Mucosa of descending colon (tissue), 3 donors: ENCODE results near the gene SPATA3. TPM values are rescaled to one million over a fixed set of nuclear protein-coding genes. Genes with fewer than 3 reads are reported as not detected.

Experiments
- ATAC-seq: fragments of 200-7000 bp; cut with Tn5 transposase; one replicate; pipeline ENCODE4 v1.9.1; 2020; ENCODE audit warnings: mild to moderate bottlenecking, moderate library complexity
- DNase-seq, 3 donors: peaks; one replicate each; pipeline ENCODE4 v3.0.0-alpha.2; 2020
- H3K36me3 ChIP-seq: fragments of 200-600 bp; one replicate; pipeline ENCODE4 v1.8.0; 2021; ENCODE audit warnings: low read depth, mild to moderate bottlenecking
- H3K4me1 ChIP-seq: fragments of 200-600 bp; one replicate; pipeline ENCODE4 v1.8.0; 2021; ENCODE audit warnings: low read depth, mild to moderate bottlenecking
- H3K4me3 ChIP-seq: fragments of 200-600 bp; one replicate; pipeline ENCODE4 v1.8.0; 2021; ENCODE audit warnings: mild to moderate bottlenecking
- H3K9me3 ChIP-seq: fragments of 200-600 bp; one replicate; pipeline ENCODE4 v1.8.0; 2021; ENCODE audit warnings: mild to moderate bottlenecking
- CTCF ChIP-seq: fragments of 200-600 bp; IDR thresholded peaks from one replicate; pipeline ENCODE4 v1.8.0; 2022; ENCODE audit warnings: antibody characterized with exemption, mild to moderate bottlenecking
- intact Hi-C, 2 donors: fragments of 100-400 bp; cut with DNase I in 1 of 2; cut with micrococcal nuclease in 1 of 2; formaldehyde crosslinking; loops; one replicate each; pipeline versions ENCODE4 v1.11.0 to v1.11.1; 2022; cut with DNase I, micrococcal nuclease
- long read RNA-seq, 2 donors: library from polyadenylated mRNA; unstranded; transcript quantifications; one replicate each; pipeline ENCODE4 v2.0.0, GENCODE V29; 2019 to 2021
- total RNA-seq, 3 donors: library from RNA; stranded (reverse); fragmentation: NEBNext Ultra II Directional in 2 of 3; extraction: Animal tissue kit (Norgen Biotek cat#: 25700) in 2 of 3; gene quantifications; one replicate each; pipeline versions ENCODE4 v1.2.1 to v1.2.4, GENCODE V29; 2021 to 2023
- donor health status: DM: no; HTN: no; CAD: no; lungs with moderate emphysema.
- donor health status: DM: no; HTN: no; CAD: no.
- donor health status: DM: no; HTN: yes; CAD: no.

The SPATA3 gene
- total RNA-seq, result not detected
- long read RNA-seq, donor 1, result 0 reads
- long read RNA-seq, donor 2, result 0 reads

GRCh38 chr2:230995821-230996220 is at the start of gene SPATA3:
Gene SPATA3, plus strand, starts transcription at chr2:230996121. Its CDS starts 113 bp downstream, at chr2:230996234.
- Histone ChIP-seq H3K9me3 (no peaks in the 10 kb centered on the region), H3K4me1 (peaks cover 4% of the 10 kb centered on the region), H3K4me3 (no peak within 1 kb of the TSS), H3K36me3 (no peaks in the 10 kb centered on the region)
- TF ChIP-seq CTCF, result no peak
- ATAC-seq, result no peak
- intact Hi-C loops, result no loop called here
- no peak for DNase-seq

GRCh38 chr2:230946429-230947234 is 49.3 kb upstream of the SPATA3 start:
- Histone ChIP-seq H3K4me3 (no peak overlapping the region), H3K4me1 (no peaks in the 10 kb centered on the region), H3K36me3 (no peaks in the 10 kb centered on the region), H3K9me3 (no peaks in the 10 kb centered on the region)
- DNase-seq (peak in 1 of 3 donors; percentile 25), ATAC-seq (no peak)
- intact Hi-C loops, result no loop called here
- TF ChIP-seq CTCF, result no peak

GRCh38 chr2:230947235-230947576 is 48.7 kb upstream of the SPATA3 start:
- ATAC-seq (no peak), DNase-seq (no peak)
- H3K36me3 ChIP-seq, result no peaks in the 10 kb centered on the region
- no peak overlapping the region for H3K4me3 ChIP-seq
- intact Hi-C loops, result no loop called here
- TF ChIP-seq CTCF, result no peak
- no peaks in the 10 kb centered on the region for H3K9me3 ChIP-seq
- no peaks in the 10 kb centered on the region for H3K4me1 ChIP-seq

GRCh38 chr2:230947908-230948365 is 48.0 kb upstream of the SPATA3 start:
- Histone ChIP-seq H3K36me3 (no peaks in the 10 kb centered on the region), H3K4me3 (no peak overlapping the region), H3K4me1 (no peaks in the 10 kb centered on the region), H3K9me3 (no peaks in the 10 kb centered on the region)
- ATAC-seq (peak; percentile 20), DNase-seq (no peak)
- intact Hi-C loops, result no loop called here
- no peak for TF ChIP-seq CTCF

- ATAC-seq, result no peak
- TF ChIP-seq CTCF, result no peak
- intact Hi-C loops, result no loop called here
- no peak overlapping the region for H3K4me3 ChIP-seq
- no peaks in the 10 kb centered on the region for H3K36me3 ChIP-seq
- H3K9me3 ChIP-seq, result no peaks in the 10 kb centered on the region
- no peak for DNase-seq
- H3K4me1 ChIP-seq, result no peaks in the 10 kb centered on the region
Measured at GRCh38 chr2:230949966-230950873, 45.7 kb upstream of the SPATA3 start.
